OCI-LY1 (cell line): ENCODE results near the gene RARG.

Experiments
- EZH2 ChIP-seq: fragments of 200-600 bp; sonication (generic), shearing (Covaris generic); IDR thresholded peaks from 2 replicates; pipeline ENCODE4 v1.8.0; 2017; ENCODE audit warnings: borderline replicate concordance, mixed run types, mild to moderate bottlenecking, antibody characterized with exemption, low read length, moderate library complexity, mixed read lengths
- TF ChIP-seq, protein P1 (sequence below): fragments of 200-600 bp; sonication (generic), shearing (Covaris generic); IDR thresholded peaks from 2 replicates; pipeline ENCODE4 v1.5.1; 2017; ENCODE audit warnings: mild to moderate bottlenecking, antibody characterized with exemption, low read length, moderate library complexity, mixed read lengths

DNA sequence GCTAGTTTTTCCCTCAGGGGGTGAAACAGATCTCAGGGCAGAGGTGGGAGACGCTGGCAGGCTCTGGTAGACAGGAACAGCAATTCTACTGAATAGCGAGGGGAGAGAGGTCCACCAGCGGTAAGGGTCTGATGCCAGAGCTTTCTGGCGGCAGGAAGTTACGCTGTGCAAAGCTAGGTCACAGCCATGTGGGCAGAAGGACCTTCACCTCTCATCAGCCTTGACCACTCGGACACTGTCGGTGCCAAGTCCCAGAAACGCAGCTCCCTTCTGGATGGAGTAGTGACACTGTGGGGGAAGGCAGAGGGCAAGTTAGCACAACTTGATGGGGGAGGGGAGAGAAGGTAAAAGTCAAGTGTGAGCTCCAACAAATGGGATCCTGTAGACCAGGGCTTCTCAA is 61.8 kb downstream of the RARG start:
- TF ChIP-seq, protein P1, sequence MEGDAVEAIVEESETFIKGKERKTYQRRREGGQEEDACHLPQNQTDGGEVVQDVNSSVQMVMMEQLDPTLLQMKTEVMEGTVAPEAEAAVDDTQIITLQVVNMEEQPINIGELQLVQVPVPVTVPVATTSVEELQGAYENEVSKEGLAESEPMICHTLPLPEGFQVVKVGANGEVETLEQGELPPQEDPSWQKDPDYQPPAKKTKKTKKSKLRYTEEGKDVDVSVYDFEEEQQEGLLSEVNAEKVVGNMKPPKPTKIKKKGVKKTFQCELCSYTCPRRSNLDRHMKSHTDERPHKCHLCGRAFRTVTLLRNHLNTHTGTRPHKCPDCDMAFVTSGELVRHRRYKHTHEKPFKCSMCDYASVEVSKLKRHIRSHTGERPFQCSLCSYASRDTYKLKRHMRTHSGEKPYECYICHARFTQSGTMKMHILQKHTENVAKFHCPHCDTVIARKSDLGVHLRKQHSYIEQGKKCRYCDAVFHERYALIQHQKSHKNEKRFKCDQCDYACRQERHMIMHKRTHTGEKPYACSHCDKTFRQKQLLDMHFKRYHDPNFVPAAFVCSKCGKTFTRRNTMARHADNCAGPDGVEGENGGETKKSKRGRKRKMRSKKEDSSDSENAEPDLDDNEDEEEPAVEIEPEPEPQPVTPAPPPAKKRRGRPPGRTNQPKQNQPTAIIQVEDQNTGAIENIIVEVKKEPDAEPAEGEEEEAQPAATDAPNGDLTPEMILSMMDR, result no peak
- no peak for TF ChIP-seq EZH2
